Measurements from ENCODE around the gene SMIM36. TPM values are rescaled to one million over a fixed set of nuclear protein-coding genes. Genes with fewer than 3 reads are reported as not detected.
A peak's percentile ranks its signal among the peaks of the same experiment; 100 is the strongest.
"Not testable (repeated sequence)": the region's sequence is repeated elsewhere in the genome, so short reads cannot be mapped to it uniquely, and the experiment has no call there.

The SMIM36 gene
- total RNA-seq, 1 donor = under 0.01 TPM

DNA sequence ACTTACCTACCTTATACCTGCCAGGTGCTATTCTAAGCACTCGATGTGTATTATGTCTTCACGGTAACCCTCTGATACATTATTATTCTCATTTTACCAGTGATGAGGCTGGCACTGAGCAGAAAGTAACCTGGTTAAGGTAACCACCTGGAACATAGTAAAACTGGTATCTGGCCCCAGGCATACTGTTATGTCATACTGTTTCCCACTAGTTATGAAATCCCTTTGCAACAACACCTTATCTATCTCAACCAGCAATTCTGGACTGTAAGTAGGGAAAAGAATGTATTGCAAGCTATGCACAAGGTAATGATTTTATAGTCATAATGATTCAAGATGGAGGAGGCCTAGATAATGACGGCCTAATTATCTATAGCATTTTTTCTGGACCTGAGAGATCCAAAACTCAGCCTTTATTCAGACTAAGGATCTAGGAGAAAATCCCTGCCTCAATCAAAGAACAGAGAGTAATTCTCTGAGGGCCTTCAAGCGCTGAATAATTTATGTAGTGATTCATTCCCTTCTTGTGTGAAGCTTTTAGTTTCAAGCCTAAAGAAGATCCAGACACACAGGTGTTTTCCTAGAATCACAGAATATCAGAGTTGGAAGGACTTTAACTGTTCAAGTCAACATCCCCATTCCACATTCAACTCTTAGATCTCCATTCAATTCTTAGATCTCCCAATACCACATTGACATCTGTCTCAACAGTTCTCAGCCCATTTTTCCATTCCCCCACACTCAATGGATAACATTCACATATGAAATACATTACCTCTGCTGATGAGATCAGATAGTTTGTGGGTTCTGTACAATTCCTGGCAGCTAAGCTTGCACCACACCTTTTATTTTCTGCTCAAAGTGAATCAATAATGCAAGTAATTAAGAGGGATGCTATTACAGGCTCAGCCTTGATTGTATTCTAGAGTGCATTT lies 74.8 kb downstream of the SMIM36 start:
- no peak for DNase-seq (ENCODE audit: low read depth in 2 of 3, low spot score in 2 of 3)

DNA sequence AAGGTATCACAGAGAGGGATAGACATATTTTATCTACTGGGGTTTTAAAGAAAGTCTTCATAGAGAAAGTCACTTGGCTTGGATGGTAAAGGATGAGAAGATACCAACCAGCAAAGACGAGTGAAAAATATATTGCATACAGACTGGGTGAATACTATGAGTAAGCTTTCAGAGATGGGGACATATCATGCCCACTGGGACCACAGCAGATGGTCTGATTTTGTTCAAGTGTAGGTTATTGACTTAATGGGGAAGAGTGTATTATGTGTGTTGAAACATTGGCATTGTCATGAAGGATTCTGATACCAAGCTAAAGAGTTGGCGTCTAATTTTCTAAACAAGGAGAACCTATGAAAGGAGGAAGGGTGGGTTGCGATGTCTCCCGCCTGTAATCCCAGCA lies 75.8 kb downstream of the SMIM36 start:
- no peak for DNase-seq (ENCODE audit: low read depth in 2 of 3, low spot score in 2 of 3)

DNA sequence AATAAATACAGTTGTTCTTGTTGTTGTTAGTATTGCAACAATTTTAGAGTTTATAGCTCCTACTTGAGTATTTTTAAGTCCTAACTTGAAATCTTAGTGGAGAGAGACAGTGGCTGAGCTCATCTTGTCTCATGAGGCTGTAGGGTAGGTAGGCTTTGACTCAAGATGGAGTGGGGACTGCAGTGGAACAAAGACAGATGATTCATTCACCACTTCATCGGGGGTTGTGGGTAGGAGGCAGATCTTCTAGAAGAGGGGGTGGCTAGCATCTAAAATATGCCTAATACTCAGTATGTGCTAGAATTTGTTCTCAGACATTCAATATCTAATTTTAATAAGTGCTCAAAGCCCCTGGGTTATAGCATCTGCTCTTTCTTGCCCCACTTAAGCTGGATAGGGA lies 76.5 kb downstream of the SMIM36 start:
- DNase-seq (ENCODE audit: low read depth in 2 of 3, low spot score in 2 of 3) = no peak

DNA sequence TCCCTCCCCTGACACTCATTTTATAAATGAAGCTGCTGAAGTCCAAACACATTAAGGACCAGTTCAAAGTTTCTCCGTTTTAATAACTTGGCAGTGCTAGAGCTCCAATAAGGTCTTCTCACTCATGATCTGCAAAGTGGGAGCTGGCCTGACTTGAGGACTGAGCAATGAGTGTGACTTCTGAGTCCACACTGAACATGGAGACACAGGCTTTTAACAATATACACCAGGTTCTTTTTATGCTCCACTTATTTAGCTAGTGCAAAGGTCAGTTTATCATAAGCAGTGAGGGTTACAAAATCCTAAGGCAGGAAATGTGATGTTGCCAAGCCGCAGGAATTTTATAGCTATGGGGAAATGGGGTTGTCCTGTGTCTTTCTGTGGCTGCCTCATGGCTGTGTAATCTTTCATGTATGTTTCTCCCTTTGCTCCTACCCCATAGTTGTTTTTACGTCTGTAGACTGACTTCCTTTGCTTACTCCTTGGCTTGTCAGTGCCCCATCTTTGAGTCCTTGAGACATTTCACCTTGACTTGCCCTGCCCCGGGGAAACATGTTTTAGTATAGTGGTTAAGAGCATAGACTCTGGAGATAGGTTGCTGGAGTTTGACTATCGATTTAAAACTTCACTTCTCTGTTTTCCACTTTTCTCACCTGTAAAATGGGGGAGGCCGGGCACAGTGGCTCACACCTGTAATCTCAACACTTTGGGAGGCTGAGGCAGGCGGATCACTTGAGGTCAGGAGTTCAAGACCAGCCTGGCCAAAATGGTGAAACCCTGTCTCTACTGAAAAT lies 77.4 kb downstream of the SMIM36 start:
- no peak for DNase-seq (ENCODE audit: low read depth in 2 of 3, low spot score in 2 of 3)

DNA sequence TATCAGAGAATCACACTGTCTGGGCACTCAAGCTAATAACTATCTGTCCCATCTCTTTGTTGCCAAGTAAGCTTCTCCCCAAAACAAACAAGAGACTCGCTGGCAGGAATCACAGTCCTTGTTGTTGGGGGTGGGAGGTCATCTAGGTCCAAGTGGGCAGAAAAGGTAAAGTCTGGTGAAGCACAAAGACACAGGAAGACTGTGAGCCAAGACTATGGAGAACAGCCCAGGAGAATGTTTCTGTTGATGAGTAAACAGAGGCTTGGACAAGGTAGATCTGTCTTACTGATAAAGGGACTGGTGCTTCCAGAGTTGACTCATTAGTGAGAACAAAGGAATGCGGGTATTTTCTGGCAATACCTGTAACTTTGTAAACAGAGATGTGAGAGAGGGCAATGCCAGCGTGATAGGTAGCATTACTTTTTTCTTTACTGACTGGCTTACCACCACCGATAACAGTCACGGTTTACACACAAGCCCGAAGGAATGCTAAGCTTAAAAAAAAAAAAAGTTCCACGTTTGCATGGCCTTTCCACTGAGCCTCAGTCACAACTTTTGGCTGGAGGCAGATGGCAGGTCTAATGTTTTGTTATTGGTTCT lies 78.1 kb downstream of the SMIM36 start:
- no peak for DNase-seq (ENCODE audit: low read depth in 2 of 3, low spot score in 2 of 3)

DNA sequence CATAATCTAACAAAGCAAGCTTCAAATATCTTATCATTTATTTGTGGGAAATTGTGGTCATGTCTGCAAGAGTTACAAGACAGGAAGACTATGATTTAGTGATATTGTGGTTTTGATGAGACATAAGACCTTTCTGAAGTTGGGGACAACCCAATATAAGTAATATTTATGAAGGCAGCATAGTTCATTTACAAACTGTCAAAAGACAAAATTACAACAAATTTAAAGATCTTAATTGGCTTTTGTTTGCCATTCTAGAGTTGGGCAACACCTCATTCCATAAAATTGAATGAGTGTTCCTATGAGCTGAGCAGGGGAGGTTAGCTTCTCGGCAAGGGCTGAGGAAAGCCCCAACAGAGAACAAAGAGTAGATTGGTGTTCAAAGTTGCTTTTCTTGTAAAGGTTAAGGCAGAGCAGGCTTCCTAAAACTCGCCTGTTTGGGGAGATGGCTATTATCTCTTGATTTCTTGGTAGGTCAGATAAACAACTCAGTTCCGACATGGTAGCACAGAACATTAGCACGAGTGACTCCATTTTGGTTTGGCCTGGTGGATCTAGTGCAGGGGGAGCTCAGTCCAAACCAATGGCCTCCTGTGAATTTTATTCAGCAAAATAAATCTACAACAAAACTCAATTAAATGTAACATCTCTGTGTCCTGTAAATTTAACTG lies 78.8 kb downstream of the SMIM36 start:
- DNase-seq (ENCODE audit: low read depth in 2 of 3, low spot score in 2 of 3) = peak in 2 of 3 donors; percentile 15 to 26

DNA sequence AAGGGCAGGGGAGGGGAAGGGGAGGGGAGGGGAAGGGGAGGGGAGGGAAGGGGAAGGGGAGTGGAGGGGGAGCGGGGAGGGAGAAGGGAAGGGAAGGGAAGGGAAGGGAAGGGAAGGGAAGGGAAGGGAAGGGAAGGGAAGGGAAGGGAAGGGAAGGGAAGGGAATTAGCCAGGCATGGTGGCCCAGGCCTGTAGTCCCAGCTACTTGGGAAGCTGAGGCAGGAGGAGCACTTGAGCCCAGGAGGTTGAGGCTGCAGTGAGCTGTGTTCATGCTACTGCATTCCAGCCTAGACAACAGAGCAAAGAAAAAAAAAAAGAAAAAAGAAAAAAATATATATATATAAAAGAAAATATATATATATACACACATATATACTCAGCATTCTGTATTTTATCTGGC lies 79.3 kb downstream of the SMIM36 start:
- not testable (repeated sequence) for DNase-seq (ENCODE audit: low read depth in 2 of 3, low spot score in 2 of 3)

DNA sequence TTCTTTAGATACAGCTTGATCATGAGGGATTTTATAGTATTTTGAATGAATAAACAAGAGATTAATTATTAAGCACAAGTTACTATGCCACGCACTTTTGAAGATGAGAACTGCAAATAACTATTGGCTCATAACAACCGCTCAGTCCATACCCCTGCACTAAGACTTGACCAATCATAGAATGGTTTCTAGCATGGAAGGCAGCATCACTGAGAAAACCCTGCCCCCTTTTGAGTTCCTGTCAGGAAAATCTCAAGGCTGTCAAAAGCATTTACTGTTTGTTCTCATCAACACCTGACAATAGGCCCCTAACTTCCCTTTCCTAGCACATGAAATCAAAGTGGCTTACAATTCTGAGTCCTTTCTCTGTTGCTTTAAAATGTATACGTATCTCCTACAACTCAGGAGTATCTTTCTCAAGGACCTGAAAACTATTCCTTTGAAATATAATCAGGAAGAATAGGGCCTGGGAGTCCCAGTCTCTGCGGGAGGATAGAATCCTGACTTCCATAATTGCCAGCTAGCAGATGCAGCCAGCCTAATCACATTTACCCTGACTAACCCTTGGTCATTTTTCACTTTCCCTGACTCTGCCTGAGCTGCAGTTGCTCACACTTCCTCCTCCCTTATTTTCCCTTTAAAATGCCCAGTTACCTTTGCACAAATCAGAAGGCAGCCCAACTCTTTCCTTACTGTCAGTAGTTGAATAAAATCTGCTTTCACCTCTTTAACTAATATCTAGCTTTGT lies 80.5 kb downstream of the SMIM36 start:
- no peak for DNase-seq (ENCODE audit: low read depth in 2 of 3, low spot score in 2 of 3)

DNA sequence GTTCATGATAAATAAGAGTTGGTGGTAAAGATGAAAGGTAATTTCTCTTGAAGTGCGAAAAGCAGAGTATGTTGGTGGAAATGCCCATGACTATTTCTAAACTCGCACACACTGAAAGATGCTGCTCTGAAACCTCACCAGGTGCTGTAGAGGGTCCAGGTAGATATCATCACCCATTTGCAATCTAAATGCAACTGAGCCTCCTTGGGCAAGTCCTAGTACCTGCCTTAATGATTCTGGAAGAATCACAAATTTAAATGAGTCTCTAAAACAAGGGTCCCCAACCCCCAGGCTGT lies 83.7 kb downstream of the SMIM36 start:
- no peak for DNase-seq (ENCODE audit: low read depth in 2 of 3, low spot score in 2 of 3)

DNA sequence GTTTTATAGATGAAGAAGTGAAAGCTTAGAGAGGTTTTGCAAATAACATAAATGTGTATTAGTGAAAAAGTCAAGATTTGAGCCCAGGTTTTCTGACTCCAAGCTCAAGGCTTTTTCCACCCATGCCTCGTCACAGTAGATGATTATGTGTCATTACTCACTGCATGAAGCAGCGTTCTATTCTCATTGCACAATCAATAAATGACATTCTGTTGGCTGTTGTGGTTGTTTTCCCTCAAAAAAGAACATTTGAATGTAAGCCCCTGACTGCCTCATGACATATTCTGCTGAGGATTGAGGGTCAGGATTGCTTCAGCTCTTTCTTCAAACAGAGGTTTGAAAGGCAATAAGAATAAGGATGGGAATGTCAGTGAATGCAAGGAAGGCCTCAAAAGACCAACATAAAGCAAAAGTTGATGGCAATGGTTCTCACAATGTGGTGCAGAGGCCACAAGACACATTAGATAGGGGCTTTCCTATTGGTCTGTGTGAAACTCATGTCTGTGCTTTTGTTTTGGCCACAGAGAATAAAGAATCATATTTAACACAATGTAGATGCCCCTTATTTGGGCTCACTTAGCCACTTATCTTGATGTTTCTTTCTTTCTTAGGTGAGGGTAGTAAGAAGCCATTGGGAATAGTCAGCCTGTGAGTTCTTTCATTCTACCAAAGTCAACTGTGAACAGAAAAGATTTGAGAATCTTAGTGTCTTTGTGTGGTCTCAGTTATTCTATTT lies 84.2 kb downstream of the SMIM36 start:
- no peak for DNase-seq (ENCODE audit: low read depth in 2 of 3, low spot score in 2 of 3)

DNA sequence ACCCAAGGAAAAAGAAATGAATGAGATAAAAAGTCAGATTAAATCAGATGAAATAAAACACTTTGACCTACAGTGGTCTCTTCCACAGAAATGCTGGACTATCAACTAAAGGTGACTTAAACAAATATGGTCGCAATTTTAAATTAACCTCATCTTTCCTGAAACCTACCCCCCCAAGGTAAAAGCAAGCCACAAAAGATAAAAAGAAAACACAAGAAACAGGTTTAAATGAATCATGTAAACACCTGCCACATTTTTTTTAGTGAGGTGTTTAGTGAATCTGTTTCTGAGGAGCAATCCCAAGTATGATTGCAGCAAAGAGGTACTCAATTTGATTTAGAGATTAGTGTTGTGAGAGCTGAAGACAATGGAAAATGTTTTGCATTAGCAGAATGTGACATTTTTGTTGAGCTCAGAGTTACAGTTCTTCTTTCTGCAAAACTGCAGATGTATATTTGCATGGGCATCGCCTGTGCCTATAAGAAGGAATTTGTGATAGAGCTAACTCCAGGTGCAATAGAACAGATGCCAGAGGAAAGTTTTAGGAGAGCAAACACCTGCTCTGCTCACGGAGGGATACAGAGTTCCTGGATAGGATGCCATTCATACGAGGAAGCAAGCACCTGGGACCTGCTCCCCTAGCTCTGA lies 86.2 kb downstream of the SMIM36 start:
- no peak for DNase-seq (ENCODE audit: low read depth in 2 of 3, low spot score in 2 of 3)

DNA sequence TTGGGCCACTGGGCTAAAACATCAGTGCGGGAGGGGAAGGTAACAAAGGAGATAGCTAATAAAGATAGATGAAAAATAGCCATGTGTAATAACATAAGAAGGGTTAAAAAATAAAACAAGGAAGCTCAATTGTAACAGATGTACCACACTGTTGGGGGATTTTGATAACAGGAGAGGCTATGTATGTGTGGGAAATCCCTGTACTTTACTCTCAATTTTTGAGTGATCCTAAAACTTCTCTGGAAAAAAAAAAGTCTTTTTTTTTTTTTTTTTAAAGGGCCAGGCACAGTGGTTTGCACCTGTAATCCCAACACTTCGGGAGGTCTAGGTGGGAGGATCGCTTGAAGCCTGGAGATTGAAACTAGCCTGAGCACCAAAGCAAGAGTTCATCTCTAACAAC lies 87.7 kb downstream of the SMIM36 start:
- DNase-seq (ENCODE audit: low read depth in 2 of 3, low spot score in 2 of 3) = no peak

DNA sequence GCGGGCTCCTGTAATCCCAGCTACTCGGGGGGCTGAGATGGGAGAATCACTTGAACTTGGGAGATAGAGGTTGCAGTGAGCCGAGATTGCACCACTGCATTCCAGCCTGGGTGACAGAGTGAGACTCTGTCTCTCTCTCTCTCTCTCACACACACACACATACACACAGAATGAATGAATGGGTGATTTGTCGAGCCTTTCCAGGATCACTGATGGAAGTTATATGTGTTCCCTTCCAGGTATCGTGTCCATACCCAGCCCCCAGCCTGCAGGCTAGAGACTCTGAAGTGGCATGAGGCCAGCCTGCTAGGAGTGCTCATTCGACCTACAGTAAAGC lies 88.5 kb downstream of the SMIM36 start:
- not testable (repeated sequence) for DNase-seq (ENCODE audit: low read depth in 2 of 3, low spot score in 2 of 3)

DNA sequence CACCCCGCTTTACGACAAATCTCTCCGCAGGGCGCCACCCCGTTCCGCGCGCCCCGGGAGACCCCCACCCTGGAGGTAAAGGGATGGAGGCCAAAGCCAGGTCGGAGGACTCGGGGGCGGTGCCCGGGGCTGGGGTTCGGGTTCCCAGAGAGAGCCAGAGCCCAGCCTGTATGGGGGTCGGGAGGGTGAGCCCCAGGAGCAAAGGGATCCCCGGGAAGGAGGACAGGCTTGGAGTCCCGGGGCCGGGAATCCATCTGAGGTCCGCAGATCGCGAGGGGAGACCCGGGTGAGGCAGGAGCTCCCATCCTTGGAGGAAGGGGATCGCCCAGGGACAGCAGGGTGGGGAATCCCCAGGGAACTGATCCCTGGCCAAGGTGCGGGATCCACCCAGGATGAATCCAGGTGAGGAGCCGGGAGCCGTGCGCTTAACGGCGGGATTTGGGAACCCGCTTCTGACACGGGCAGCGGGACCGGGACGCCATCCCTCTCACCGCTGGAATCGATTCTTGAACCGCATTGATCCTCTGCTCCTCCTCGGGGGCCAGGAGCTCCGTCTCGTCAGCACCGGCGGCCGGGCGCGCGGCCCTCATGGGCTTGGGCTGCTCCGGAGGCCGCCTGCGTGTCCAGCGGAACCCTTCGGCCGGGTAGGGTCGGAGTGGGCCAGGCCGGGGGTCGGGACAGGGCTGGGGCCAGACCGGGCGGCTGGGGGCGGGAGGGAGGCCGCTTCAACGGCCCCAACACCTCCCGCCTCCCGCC lies 89.9 kb downstream of the SMIM36 start, which contains the start of gene MMD:
TSS of gene MMD (minus strand) at position 657 of the 756 bp plus-strand sequence. CDS start at position 517, 140 bp downstream.
- DNase-seq (ENCODE audit: low read depth in 2 of 3, low spot score in 2 of 3) = peak in 1 of 3 donors; percentile 1

DNA sequence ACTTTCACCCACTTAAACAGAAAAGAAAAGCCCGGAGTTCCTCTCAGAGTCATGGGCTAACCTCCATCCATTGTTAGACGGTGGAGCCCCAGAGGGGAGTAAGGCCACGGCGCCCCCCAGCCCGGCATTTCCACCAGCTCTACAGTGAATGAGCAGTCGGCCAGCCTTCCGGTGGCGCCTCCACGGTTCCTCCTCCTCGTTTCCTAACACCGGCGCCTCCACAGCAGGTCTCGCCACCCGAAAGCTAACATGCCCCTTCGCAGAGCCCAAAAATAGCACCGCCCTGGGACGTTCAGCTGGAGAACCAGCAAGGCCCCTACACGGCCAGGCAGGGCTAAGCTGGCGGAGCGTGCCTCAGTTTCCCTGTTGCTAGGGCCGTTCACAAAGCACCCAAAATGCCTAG lies 90.5 kb downstream of the SMIM36 start:
- peak; percentile 7 to 42 (median 32) for DNase-seq (ENCODE audit: low read depth in 2 of 3, low spot score in 2 of 3)

DNA sequence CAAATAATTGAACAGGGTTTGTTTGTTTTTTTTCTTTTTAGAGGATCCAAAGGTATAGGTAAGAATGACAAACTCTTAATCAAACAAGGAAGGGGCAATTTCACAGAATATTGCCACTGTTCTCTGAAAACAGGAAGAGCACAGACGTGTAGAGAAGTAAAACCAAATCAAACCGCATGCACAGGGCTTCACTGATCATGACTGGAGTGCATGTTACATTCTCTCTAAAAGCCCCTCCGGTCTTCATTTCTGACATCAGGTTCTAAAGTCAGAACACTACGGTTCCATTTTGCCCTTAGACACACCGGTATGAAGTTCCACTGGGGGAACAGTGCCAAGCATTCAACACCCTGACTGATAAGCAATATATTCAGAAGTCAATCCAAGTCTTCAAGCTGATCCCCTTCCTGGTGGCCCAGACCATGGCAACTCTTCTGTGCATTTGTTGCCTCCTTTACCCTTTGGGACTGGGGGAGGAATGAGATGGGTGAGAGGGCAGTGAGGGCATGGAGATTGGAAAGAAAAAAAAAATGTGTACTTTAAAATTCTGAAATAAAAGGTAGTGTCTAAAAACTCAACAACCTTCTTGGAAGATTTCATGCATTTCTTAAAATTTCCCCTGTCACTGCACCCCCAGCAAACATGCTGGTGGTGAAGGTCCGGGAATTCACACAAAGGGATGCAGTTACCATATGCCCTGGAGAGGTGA lies 91.0 kb downstream of the SMIM36 start:
- peak; percentile 1 to 60 (median 35) for DNase-seq (ENCODE audit: low read depth in 2 of 3, low spot score in 2 of 3)

DNA sequence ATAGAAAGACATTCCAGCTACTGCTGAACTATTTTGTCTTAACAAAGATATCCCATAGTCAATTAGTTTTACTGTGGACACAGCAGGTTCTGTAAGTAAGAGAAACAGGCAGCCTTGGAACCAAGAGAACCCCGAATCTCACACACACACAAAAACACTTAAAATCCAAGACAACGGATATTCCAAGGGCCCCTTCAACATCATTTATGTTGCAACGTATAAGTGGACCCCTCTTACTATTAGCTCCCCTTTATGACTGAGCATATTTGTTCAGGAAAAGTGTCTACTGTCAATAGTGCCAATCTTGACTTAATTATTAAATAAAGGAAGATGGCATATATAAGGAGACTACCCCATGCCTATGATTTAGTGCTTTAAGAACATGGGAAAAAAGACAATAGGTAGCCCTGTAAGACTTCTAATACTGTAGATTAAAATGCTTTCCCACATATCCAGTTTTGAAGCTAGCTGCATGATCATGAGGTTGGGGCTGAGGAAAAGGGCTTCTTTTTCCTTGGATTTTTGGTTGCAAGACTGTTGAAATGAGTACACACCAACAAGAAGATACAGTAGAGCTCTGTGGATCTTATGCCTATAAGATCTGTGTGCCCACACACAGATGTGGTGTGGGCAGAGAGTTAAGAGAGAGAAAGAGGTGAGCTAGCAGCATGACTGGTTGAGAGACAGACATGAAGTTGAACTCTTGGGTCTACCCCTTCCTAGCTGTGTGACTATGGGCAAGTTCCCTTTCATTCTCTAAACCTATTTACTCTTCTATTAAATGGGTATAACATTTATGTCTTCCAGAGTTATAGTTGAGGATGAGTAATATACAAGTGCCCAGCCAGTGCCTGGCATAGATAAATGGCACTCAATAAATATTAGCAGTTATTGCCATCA lies 92.6 kb downstream of the SMIM36 start:
- no peak for DNase-seq (ENCODE audit: low read depth in 2 of 3, low spot score in 2 of 3)

All from hematopoietic multipotent progenitor cell (in vitro differentiated cells).